Astrocyte (in vitro differentiated cells and primary cell): ENCODE measurements around the gene NAA50.

ENCODE experiments used
- EZH2 ChIP-seq: IDR thresholded peaks from 2 replicates; pipeline ENCODE4 v1.6.1; 2012; ENCODE audit warnings: mild to moderate bottlenecking, low read length, inconsistent platforms; ENCODE audit not compliant: insufficient read depth
- TF ChIP-seq, protein P1 (sequence below): IDR thresholded peaks from 2 replicates; pipeline ENCODE4 v1.5.1; 2011; ENCODE audit warnings: low read depth, mild to moderate bottlenecking, inconsistent platforms, low read length, moderate library complexity; ENCODE audit not compliant: insufficient read depth

GRCh38 chr3:113775516-113775915 lies 29.5 kb upstream of the NAA50 start:
- TF ChIP-seq, protein P1, sequence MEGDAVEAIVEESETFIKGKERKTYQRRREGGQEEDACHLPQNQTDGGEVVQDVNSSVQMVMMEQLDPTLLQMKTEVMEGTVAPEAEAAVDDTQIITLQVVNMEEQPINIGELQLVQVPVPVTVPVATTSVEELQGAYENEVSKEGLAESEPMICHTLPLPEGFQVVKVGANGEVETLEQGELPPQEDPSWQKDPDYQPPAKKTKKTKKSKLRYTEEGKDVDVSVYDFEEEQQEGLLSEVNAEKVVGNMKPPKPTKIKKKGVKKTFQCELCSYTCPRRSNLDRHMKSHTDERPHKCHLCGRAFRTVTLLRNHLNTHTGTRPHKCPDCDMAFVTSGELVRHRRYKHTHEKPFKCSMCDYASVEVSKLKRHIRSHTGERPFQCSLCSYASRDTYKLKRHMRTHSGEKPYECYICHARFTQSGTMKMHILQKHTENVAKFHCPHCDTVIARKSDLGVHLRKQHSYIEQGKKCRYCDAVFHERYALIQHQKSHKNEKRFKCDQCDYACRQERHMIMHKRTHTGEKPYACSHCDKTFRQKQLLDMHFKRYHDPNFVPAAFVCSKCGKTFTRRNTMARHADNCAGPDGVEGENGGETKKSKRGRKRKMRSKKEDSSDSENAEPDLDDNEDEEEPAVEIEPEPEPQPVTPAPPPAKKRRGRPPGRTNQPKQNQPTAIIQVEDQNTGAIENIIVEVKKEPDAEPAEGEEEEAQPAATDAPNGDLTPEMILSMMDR: no peak
- no peak for TF ChIP-seq EZH2
